K562 (cell line): Measurements from ENCODE around the gene NTNG1. TPM values are rescaled to one million over a fixed set of nuclear protein-coding genes. Genes with fewer than 3 reads are reported as not detected.

Experiments used
- PRDM10 ChIP-seq: fragments of 450-650 bp; IDR thresholded peaks from 2 replicates; pipeline ENCODE4 v1.6.1; 2018; ENCODE audit not compliant: partially characterized antibody
- SNAPC5 ChIP-seq: fragments of 250-450 bp; sonication (Bioruptor Pico); IDR thresholded peaks from 2 replicates; pipeline ENCODE4 v1.8.0; 2021; ENCODE audit warnings: moderate library complexity, mild to moderate bottlenecking, inconsistent platforms
- TCF7L2 ChIP-seq: fragments of 150-350 bp; IDR thresholded peaks from 2 replicates; pipeline ENCODE4 v1.6.1; 2016; ENCODE audit warnings: low read depth, mild to moderate bottlenecking, low read length, moderate library complexity
- ZFP91 ChIP-seq: sonication (generic); formaldehyde crosslinking; IDR thresholded peaks from 2 replicates; pipeline ENCODE4 v1.8.0; 2022; ENCODE audit warnings: mild to moderate bottlenecking, missing genetic modification reagents
- ZNF583 ChIP-seq: fragments of 250-450 bp; sonication (Bioruptor Pico); IDR thresholded peaks from 2 replicates; pipeline ENCODE4 v1.4.0; 2020
- polyA plus RNA-seq, 8 experiments: library from polyadenylated mRNA; depleted of rRNA in 4 of 8; stranded (reverse) in 5 of 8; unstranded in 3 of 8; fragments of >200 nt; fragmentation: Nextera tagmentation in 2 of 8; fragmentation: Illumina TruSeq in 1 of 8; extraction: Ambion mirVana in 2 of 8; extraction: Trizol in 1 of 8; gene quantifications; 2 replicates each; pipeline versions ENCODE4 v1.2.1 to v1.2.3, GENCODE V29; 2011 to 2014; ENCODE audit warnings: inconsistent platforms in 1 of 8, missing spikeins in 1 of 8
- small RNA-seq: library from RNA; depleted of rRNA; stranded (forward); fragments of <200 nt; gene quantifications from one replicate; pipeline ENCODE3, GENCODE V24; 2014
- total RNA-seq, 7 experiments: library from RNA; depleted of rRNA in 6 of 7; stranded (reverse); fragments of >200 nt in 6 of 7; fragmentation: Illumina TruSeq in 2 of 7; extraction: Trizol in 2 of 7; gene quantifications; 2 replicates each; pipeline versions ENCODE4 v1.2.1 to v1.2.3, GENCODE V29; 2011 to 2021; ENCODE audit warnings: low replicate concordance in 1 of 7

NTNG1 gene
- total and polyA plus RNA-seq, 9 of the 15 experiments (the other 6 are each of a cell fraction or from before 2014, with no cell fraction given): not detected

- TF ChIP-seq PRDM10 (no peak), ZNF583 (CRISPR knock-in tag) (no peak), SNAPC5 (no peak), ZFP91 (CRISPR knock-in tag) (no peak), TCF7L2 (no peak)
Observed at GRCh38 chr1:107532318-107532717, 391.5 kb downstream of the NTNG1 start (continued).

Small RNAs within 50 kb of the gene (small RNA-seq; reads per million reads assigned to genes)
- gene AC114491.1: 0.15 reads per million

Other genes with a start within 250 kb of the NTNG1 start
- gene PRMT6, start 84.4 kb upstream of the NTNG1 start, total RNA-seq (2014; rRNA removed): 31.6 and 36.4 TPM in 2 replicates
- 24.8 and 27.2 TPM in 2 replicates for gene PRMT6, start 84.4 kb upstream of the NTNG1 start, total RNA-seq (2014; rRNA removed; fragmentation: Illumina TruSeq; extraction: Trizol)
- gene PRMT6, start 84.4 kb upstream of the NTNG1 start, total RNA-seq (2015; rRNA removed; fragmentation: Illumina TruSeq; extraction: Trizol): 28.5 and 29.4 TPM in 2 replicates
- gene PRMT6, start 84.4 kb upstream of the NTNG1 start, total RNA-seq (2021): 35.6 and 36.9 TPM in 2 replicates
- gene PRMT6, start 84.4 kb upstream of the NTNG1 start, polyA plus RNA-seq (2011; rRNA removed): 14.5 and 24.3 TPM in 2 replicates
- 32.6 and 33.4 TPM in 2 replicates for gene PRMT6, start 84.4 kb upstream of the NTNG1 start, polyA plus RNA-seq (2014; fragmentation: Illumina TruSeq; extraction: Trizol)
- 1 to 10 TPM; 6.1 to 7.0 TPM for gene PRMT6, start 84.4 kb upstream of the NTNG1 start, polyA plus RNA-seq (2014; fragmentation: Nextera tagmentation; extraction: Ambion mirVana)
- 28.4 and 30.3 TPM in 2 replicates for gene PRMT6, start 84.4 kb upstream of the NTNG1 start, polyA plus RNA-seq (2014; rRNA removed)